ENCODE results near the gene ZNF30. TPM values are rescaled to one million over a fixed set of nuclear protein-coding genes. Genes with fewer than 3 reads are reported as not detected.
"Not testable (repeated sequence)": the region's sequence is repeated elsewhere in the genome, so short reads cannot be mapped to it uniquely, and the experiment has no call there.

Gene ZNF30
- total RNA-seq, 4 donors from 2014 or later = 1.3 to 9.6 (median 2.5) TPM

GRCh38 chr19:34888091-34888490 is 38.6 kb upstream of the ZNF30 start:
- intact Hi-C loops (cut with DNase I) = no loop called here
- Histone ChIP-seq H3K9me3 (peaks cover 0 to 33% (median 20%) of the 10 kb centered on the region in 4 donors), H3K27ac (replicated peaks in 1 of 4) (no peak overlapping the region), H3K4me1 (no peaks in the 10 kb centered on the region), H3K4me3 (no peak overlapping the region), H3K36me3 (no peaks in the 10 kb centered on the region), H3K27me3 (no peaks in the 10 kb centered on the region)
- DNase-seq (ENCODE audit: extremely low spot score) = no peak
- 66% methylated on average over 6 of the region's 6 CpGs for WGBS
- TF ChIP-seq POLR2A (IDR thresholded peaks at IDR 0.05; ENCODE audit: low read depth) (no peak), EP300 (IDR thresholded peaks at IDR 0.05) (no peak), POLR2AphosphoS5 (IDR thresholded peaks at IDR 0.05) (no peak)
- TF ChIP-seq, protein P1, sequence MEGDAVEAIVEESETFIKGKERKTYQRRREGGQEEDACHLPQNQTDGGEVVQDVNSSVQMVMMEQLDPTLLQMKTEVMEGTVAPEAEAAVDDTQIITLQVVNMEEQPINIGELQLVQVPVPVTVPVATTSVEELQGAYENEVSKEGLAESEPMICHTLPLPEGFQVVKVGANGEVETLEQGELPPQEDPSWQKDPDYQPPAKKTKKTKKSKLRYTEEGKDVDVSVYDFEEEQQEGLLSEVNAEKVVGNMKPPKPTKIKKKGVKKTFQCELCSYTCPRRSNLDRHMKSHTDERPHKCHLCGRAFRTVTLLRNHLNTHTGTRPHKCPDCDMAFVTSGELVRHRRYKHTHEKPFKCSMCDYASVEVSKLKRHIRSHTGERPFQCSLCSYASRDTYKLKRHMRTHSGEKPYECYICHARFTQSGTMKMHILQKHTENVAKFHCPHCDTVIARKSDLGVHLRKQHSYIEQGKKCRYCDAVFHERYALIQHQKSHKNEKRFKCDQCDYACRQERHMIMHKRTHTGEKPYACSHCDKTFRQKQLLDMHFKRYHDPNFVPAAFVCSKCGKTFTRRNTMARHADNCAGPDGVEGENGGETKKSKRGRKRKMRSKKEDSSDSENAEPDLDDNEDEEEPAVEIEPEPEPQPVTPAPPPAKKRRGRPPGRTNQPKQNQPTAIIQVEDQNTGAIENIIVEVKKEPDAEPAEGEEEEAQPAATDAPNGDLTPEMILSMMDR (IDR thresholded peaks at IDR 0.05) = no peak

- intact Hi-C loops (cut with DNase I) = no loop called here
- Histone ChIP-seq H3K9me3 (peaks cover 0 to 6% (median 0%) of the 10 kb centered on the region in 4 donors), H3K36me3 (no peaks in the 10 kb centered on the region), H3K4me3 (no peak overlapping the region), H3K27me3 (peaks cover 0 to 33% (median 3%) of the 10 kb centered on the region in 4 donors), H3K27ac (replicated peaks in 1 of 4) (no peak overlapping the region), H3K4me1 (peaks cover 0 to 6% (median 3%) of the 10 kb centered on the region in 4 donors)
- 69% methylated on average over 2 of the region's 2 CpGs for WGBS
- TF ChIP-seq EP300 (IDR thresholded peaks at IDR 0.05) (no peak), POLR2A (IDR thresholded peaks at IDR 0.05; ENCODE audit: low read depth) (no peak), POLR2AphosphoS5 (IDR thresholded peaks at IDR 0.05) (no peak)
- TF ChIP-seq, protein P1 (IDR thresholded peaks at IDR 0.05) = no peak
- no peak for DNase-seq (ENCODE audit: extremely low spot score)
Observed at GRCh38 chr19:34900245-34900644, 26.5 kb upstream of the ZNF30 start.

GRCh38 chr19:34904664-34905527 is 21.8 kb upstream of the ZNF30 start:
- H3K36me3 ChIP-seq = no peaks in the 10 kb centered on the region
- no peak overlapping the region for H3K4me3 ChIP-seq
- peaks cover 0 to 67% (median 4%) of the 10 kb centered on the region in 4 donors for H3K27me3 ChIP-seq
- TF ChIP-seq POLR2AphosphoS5 (IDR thresholded peaks at IDR 0.05) = no peak
- TF ChIP-seq, protein P1 (IDR thresholded peaks at IDR 0.05) = no peak
- no peak for TF ChIP-seq EP300 (IDR thresholded peaks at IDR 0.05)
- TF ChIP-seq POLR2A (IDR thresholded peaks at IDR 0.05; ENCODE audit: low read depth) = no peak
- H3K4me1 ChIP-seq = peaks cover 0 to 8% (median 3%) of the 10 kb centered on the region in 4 donors
- WGBS = 7% methylated on average over 32 of the region's 59 CpGs
- DNase-seq (ENCODE audit: extremely low spot score) = no peak
- no peaks in the 10 kb centered on the region for H3K9me3 ChIP-seq
- intact Hi-C loops (cut with DNase I) = no loop called here
- no peak overlapping the region for H3K27ac ChIP-seq (replicated peaks in 1 of 4)

GRCh38 chr19:34910770-34911169 is 15.9 kb upstream of the ZNF30 start:
- H3K4me3 ChIP-seq = no peak overlapping the region
- 93% methylated on average over 3 of the region's 3 CpGs for WGBS
- DNase-seq (ENCODE audit: extremely low spot score) = no peak
- H3K9me3 ChIP-seq = peaks cover 0 to 6% (median under 1%) of the 10 kb centered on the region in 4 donors
- TF ChIP-seq POLR2AphosphoS5 (IDR thresholded peaks at IDR 0.05) (no peak), POLR2A (IDR thresholded peaks at IDR 0.05; ENCODE audit: low read depth) (no peak), EP300 (IDR thresholded peaks at IDR 0.05) (no peak)
- TF ChIP-seq, protein P1 (IDR thresholded peaks at IDR 0.05) = no peak
- no peaks in the 10 kb centered on the region for H3K36me3 ChIP-seq
- peaks cover 0 to 37% (median 1%) of the 10 kb centered on the region in 4 donors for H3K27me3 ChIP-seq
- H3K27ac ChIP-seq (replicated peaks in 1 of 4) = no peak overlapping the region
- intact Hi-C loops (cut with DNase I) = no loop called here
- no peaks in the 10 kb centered on the region for H3K4me1 ChIP-seq

GRCh38 chr19:34917144-34917543 is 9.6 kb upstream of the ZNF30 start:
- intact Hi-C loops (cut with DNase I); H3K4me1 ChIP-seq; H3K4me3 ChIP-seq; DNase-seq (ENCODE audit: extremely low spot score); H3K27ac ChIP-seq (replicated peaks in 1 of 4); H3K36me3 ChIP-seq; H3K27me3 ChIP-seq: not testable (repeated sequence)
- WGBS = 88% methylated on average over 3 of the region's 3 CpGs
- peaks cover 0 to 22% (median 17%) of the 10 kb centered on the region in 4 donors for H3K9me3 ChIP-seq

Measured in esophagus muscularis mucosa (tissue), 4 donors.